Nephron (organoid): ENCODE measurements around the gene DRD1.
A peak's percentile ranks its signal among the peaks of the same experiment; 100 is the strongest.
"Not testable (repeated sequence)": the region's sequence is repeated elsewhere in the genome, so short reads cannot be mapped to it uniquely, and the experiment has no call there.

Experiments
- H3K27ac Mint-ChIP-seq, 3 experiments: 2 replicates each; pipeline ENCODE4 v1.8.0; 2020; ENCODE audit warnings: mixed read lengths in 3 of 3, mild to moderate bottlenecking in 2 of 3, moderate library complexity in 1 of 3
- H3K27me3 Mint-ChIP-seq: 2 replicates; pipeline ENCODE4 v1.8.0; 2021; ENCODE audit warnings: low read depth, mild to moderate bottlenecking, moderate library complexity, mixed read lengths
- H3K36me3 Mint-ChIP-seq: 2 replicates; pipeline ENCODE4 v1.8.0; 2020; ENCODE audit warnings: low read depth, mixed read lengths
- H3K4me1 Mint-ChIP-seq: 2 replicates; pipeline ENCODE4 v1.8.0; 2020; ENCODE audit warnings: mixed read lengths
- H3K4me3 Mint-ChIP-seq, 3 experiments: 2 replicates each; pipeline ENCODE4 v1.8.0; 2020; ENCODE audit warnings: mild to moderate bottlenecking in 3 of 3, mixed read lengths in 3 of 3, moderate library complexity in 2 of 3
- H3K9me3 Mint-ChIP-seq: 2 replicates; pipeline ENCODE4 v1.8.0; 2020; ENCODE audit warnings: mixed read lengths
- CTCF ChIP-seq, 3 experiments: fragments of 200-600 bp; sonication (generic); IDR thresholded peaks; one replicate each; pipeline ENCODE4 v1.5.0; 2021; ENCODE audit warnings: antibody characterized with exemption in 3 of 3; ENCODE audit not compliant: unreplicated experiment in 3 of 3

The DRD1 gene

DNA sequence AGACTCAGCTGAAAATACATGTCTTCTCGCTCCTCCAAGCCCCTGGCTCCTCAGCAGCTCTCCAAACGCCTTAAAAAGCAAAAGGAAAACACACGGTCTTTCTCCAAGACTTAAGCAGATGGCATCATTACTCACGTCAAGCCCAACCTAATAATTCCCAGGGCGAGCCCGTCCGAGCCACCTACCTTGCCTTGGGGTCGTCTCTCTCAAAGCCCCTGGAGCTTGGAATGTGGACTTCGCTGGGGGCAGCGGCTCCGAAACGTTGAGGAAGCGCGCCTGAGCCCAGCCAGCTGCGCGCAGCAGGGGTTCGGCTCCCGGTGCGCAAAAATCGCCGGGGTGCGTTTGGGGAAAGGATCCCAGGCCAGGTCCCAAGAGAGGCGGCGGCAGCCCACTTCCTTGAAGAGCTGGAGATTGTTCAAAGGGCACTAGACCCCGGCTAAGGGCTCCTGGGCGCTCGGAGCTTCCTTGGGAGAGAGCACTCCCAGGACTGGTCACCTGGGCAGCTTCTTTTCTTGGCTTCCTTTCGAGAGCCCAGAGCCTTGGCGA, 395 bp downstream of the DRD1 start:
- Mint-ChIP-seq H3K9me3 (no peaks in the 10 kb centered on the region), H3K4me1 (peaks cover 4% of the 10 kb centered on the region), H3K4me3 (peak overlapping the region; percentile 3 to 70 (median 39))

DNA sequence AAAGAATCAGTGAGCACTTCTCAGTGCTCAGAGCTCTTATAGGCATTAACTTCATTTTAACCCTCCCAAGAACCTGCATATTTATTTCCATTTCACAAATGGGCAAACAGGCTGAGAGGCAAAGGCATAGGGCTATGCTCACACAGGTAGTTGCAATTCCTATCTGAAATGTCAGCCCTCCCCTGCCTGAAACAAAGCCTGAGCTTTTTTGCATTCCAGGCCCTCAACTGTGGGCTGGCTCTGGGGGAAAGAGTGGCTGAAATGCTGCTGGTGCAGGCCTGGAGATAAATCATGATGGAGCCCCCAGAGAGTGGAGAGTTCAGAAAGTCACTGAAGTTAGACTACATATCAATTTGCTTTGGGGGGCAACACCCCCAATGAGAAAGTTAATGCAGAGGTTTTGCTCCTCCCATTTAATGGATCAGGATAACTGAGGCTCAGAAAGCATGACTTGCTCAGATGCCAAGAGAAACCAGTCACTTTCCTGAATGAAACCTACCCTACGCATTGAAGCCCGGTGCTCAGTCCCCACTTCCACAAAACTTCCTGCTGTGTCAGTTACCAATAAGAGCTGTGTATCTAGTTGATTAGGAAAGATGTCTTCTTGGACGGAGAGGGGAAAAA, 5.6 kb downstream of the DRD1 start:
- TF ChIP-seq CTCF (IDR thresholded peaks at IDR 0.05; ENCODE audit: unreplicated experiment in 3 of 3), result no peak
- Mint-ChIP-seq H3K27ac (no peak overlapping the region), H3K4me1 (no peaks in the 10 kb centered on the region), H3K27me3 (peaks cover 62% of the 10 kb centered on the region), H3K36me3 (no peaks in the 10 kb centered on the region), H3K4me3 (no peak overlapping the region), H3K9me3 (no peaks in the 10 kb centered on the region)

More for the DNA sequence above, 395 bp downstream of the DRD1 start:
- no peaks in the 10 kb centered on the region for H3K36me3 Mint-ChIP-seq
- TF ChIP-seq CTCF (IDR thresholded peaks at IDR 0.05; ENCODE audit: unreplicated experiment in 3 of 3), result no peak
- no peak overlapping the region for H3K27ac Mint-ChIP-seq
- H3K27me3 Mint-ChIP-seq, result peaks cover 92% of the 10 kb centered on the region

DNA sequence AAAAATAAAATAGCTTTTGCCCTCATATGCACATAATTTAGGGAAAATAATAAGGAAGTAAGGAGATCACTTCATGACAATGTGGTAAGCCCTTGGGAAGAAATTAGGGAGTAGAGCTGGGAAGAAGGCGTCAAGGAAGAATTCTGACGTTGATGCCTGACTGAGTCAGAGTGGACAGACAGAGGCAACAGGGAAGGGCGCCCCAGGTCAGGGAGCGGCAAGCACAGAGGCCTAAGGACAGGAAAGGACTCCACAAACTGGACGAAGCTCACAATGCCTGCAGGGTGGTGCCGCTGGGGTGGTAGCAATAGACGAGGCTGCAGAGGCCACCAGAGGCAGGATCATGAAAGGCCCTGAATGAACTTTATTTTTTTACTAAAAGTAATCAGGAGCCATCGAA, 7.6 kb downstream of the DRD1 start:
- H3K9me3 Mint-ChIP-seq, result no peaks in the 10 kb centered on the region
- peaks cover 50% of the 10 kb centered on the region for H3K27me3 Mint-ChIP-seq
- H3K4me3 Mint-ChIP-seq, result no peak overlapping the region
- H3K4me1 Mint-ChIP-seq, result no peaks in the 10 kb centered on the region
- H3K27ac Mint-ChIP-seq, result no peak overlapping the region
- no peak for TF ChIP-seq CTCF (IDR thresholded peaks at IDR 0.05; ENCODE audit: unreplicated experiment in 3 of 3)
- H3K36me3 Mint-ChIP-seq, result no peaks in the 10 kb centered on the region

GRCh38 chr5:175434800-175435199, 9.2 kb downstream of the DRD1 start:
- Mint-ChIP-seq H3K27ac (no peak overlapping the region), H3K9me3 (no peaks in the 10 kb centered on the region), H3K27me3 (peaks cover 43% of the 10 kb centered on the region), H3K36me3 (no peaks in the 10 kb centered on the region), H3K4me3 (no peak overlapping the region), H3K4me1 (no peaks in the 10 kb centered on the region)
- TF ChIP-seq CTCF (IDR thresholded peaks at IDR 0.05; ENCODE audit: unreplicated experiment in 3 of 3), result no peak

DNA sequence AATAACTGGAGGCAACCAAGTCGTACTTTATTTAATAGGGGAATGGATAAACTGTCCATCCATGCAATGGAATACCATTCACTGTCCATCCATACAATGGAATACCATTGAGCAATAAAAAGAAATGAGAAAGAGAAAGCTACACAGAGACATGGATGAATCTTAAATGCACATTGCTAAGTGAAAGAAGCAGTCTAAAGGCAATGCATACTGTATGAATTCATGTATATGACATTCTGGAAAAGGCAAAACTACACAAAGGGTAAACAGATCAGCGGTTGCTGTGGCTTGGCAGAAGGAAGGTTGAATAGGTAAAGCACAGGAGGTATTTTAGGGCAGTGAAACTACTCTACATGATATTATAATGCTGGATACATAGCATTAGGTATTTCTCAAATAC, 16.2 kb downstream of the DRD1 start:
- Mint-ChIP-seq H3K36me3 (no peaks in the 10 kb centered on the region), H3K4me1 (no peaks in the 10 kb centered on the region), H3K27ac (no peak overlapping the region), H3K27me3 (peaks cover 20% of the 10 kb centered on the region), H3K4me3 (no peak overlapping the region), H3K9me3 (peaks cover 4% of the 10 kb centered on the region)
- no peak for TF ChIP-seq CTCF (IDR thresholded peaks at IDR 0.05; ENCODE audit: unreplicated experiment in 3 of 3)

GRCh38 chr5:175424594-175424993, 19.4 kb downstream of the DRD1 start:
- H3K27me3 Mint-ChIP-seq, H3K36me3 Mint-ChIP-seq, H3K9me3 Mint-ChIP-seq, H3K4me3 Mint-ChIP-seq, H3K4me1 Mint-ChIP-seq, H3K27ac Mint-ChIP-seq: not testable (repeated sequence)
